Activated CD8-positive, alpha-beta T cell treated with anti-CD3 and anti-CD28 coated beads for 36 hours (primary cell): ENCODE results near the gene COL4A1. TPM values are rescaled to one million over a fixed set of nuclear protein-coding genes. Genes with fewer than 3 reads are reported as not detected.

Experiments used
- ATAC-seq: fragments of 200-7000 bp; cut with Tn5 transposase; one replicate; pipeline ENCODE4 v1.10.0; 2021; ENCODE audit warnings: mild to moderate bottlenecking, moderate library complexity
- CTCF ChIA-PET: fragments of 350-600 bp; sonication (Branson Sonifier 250); formaldehyde crosslinking; loops from one replicate; lab custom pipeline; 2021; ENCODE audit warnings: antibody characterized with exemption; lab: Charles Lee
- POLR2A ChIA-PET: fragments of 350-600 bp; sonication (Branson Sonifier 250); formaldehyde crosslinking; loops from one replicate; lab custom pipeline; 2021; ENCODE audit warnings: antibody characterized with exemption; lab: Charles Lee
- DNase-seq: peaks from one replicate; pipeline ENCODE4 v3.0.0-alpha.2; 2020
- H3K27ac Mint-ChIP-seq: one replicate; pipeline ENCODE4 v1.8.0; 2021; ENCODE audit warnings: mild to moderate bottlenecking, mixed read lengths
- H3K27me3 Mint-ChIP-seq: one replicate; pipeline ENCODE4 v1.8.0; 2021; ENCODE audit warnings: mixed read lengths
- H3K36me3 Mint-ChIP-seq: one replicate; pipeline ENCODE4 v1.8.0; 2021; ENCODE audit warnings: low read depth, mixed read lengths
- H3K4me1 Mint-ChIP-seq: one replicate; pipeline ENCODE4 v1.8.0; 2021; ENCODE audit warnings: low read depth, mixed read lengths
- H3K4me3 Mint-ChIP-seq: one replicate; pipeline ENCODE4 v1.8.0; 2021; ENCODE audit warnings: mild to moderate bottlenecking, moderate library complexity, mixed read lengths
- H3K9me3 Mint-ChIP-seq: one replicate; pipeline ENCODE4 v1.8.0; 2021; ENCODE audit warnings: mixed read lengths
- intact Hi-C: fragments of 100-400 bp; cut with micrococcal nuclease; formaldehyde crosslinking; loops from one replicate; pipeline ENCODE4 v1.10.0; 2022
- total RNA-seq, 2 experiments: library from RNA; stranded (reverse); gene quantifications; one replicate each; pipeline ENCODE4 v1.2.3, GENCODE V29; 2021
- TF ChIP-seq, protein P1 (sequence below): fragments of 200-600 bp; IDR thresholded peaks from one replicate; pipeline ENCODE4 v1.8.0; 2022; ENCODE audit warnings: antibody characterized with exemption, mild to moderate bottlenecking

Gene COL4A1
- total RNA-seq, 2 experiments from 2014 or later, result not detected

DNA sequence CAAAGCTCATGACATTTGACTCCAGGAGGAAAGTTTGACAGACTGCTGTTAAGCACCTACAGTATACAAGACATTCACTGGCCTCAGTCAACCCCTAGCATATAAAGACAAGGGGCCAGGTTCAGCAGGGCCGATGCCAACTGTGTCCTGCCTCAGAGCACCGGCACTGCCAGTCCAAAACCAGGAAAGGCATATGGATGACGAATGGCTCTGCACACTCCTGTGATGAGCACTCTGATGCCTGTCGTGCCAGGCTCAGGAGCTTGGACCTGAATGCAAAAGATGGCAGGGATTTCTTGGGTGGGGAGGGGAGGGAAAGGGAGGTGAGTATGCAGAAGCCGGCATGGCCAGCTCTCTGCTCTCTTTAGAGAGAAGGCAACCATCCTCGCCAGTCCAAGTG, 38.9 kb downstream of the COL4A1 start:
- ATAC-seq, result no peak
- CTCF ChIA-PET, result no interaction called here
- Mint-ChIP-seq H3K4me1 (no peaks in the 10 kb centered on the region), H3K27ac (no peak overlapping the region), H3K9me3 (no peaks in the 10 kb centered on the region), H3K36me3 (no peaks in the 10 kb centered on the region), H3K4me3 (no peak overlapping the region), H3K27me3 (peaks cover 14% of the 10 kb centered on the region)
- POLR2A ChIA-PET, result no interaction called here
- no peak for DNase-seq
- TF ChIP-seq, protein P1, sequence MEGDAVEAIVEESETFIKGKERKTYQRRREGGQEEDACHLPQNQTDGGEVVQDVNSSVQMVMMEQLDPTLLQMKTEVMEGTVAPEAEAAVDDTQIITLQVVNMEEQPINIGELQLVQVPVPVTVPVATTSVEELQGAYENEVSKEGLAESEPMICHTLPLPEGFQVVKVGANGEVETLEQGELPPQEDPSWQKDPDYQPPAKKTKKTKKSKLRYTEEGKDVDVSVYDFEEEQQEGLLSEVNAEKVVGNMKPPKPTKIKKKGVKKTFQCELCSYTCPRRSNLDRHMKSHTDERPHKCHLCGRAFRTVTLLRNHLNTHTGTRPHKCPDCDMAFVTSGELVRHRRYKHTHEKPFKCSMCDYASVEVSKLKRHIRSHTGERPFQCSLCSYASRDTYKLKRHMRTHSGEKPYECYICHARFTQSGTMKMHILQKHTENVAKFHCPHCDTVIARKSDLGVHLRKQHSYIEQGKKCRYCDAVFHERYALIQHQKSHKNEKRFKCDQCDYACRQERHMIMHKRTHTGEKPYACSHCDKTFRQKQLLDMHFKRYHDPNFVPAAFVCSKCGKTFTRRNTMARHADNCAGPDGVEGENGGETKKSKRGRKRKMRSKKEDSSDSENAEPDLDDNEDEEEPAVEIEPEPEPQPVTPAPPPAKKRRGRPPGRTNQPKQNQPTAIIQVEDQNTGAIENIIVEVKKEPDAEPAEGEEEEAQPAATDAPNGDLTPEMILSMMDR, result no peak
- intact Hi-C loops, result no loop called here

DNA sequence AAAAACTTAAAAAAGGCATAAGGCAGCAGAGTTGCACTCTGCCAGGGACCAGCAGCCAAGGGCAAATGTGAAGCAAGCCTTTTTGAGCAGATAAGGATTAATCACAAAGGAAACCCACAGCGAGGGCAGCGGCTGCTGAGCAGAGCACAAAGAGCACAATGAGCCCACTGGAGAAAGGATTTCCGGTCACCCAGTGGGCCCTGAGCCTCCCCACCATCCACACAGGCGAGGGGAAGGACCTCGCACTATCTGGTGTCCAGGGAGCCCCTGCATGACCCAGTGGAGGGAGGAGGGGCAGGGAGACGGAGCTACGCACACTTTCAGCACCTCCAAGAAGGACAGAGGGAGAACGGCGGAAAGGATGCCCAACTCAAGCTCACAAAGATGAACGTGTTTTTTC, 40.0 kb downstream of the COL4A1 start:
- H3K4me1 Mint-ChIP-seq, result no peaks in the 10 kb centered on the region
- intact Hi-C loops, result no loop called here
- TF ChIP-seq, protein P1, result no peak

DNA sequence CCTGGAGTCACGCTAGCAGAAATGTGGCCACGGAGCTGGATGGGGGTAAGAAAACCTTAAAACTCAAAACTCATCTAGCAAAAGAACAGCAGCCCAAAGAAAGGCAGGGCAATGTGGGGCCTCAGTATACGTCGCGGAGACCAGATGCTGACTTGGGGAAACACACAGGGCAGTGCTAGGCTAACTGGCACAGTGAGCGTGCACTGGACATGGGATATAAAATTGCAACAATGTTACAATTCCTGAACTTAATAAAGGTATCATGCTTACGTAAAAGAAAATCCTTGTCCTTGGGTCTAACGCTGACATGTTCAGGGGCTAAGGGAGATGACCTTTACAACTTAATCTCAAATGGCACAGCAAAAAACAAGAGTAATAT, 40.5 kb downstream of the COL4A1 start:
- no peak overlapping the region for H3K4me3 Mint-ChIP-seq
- H3K9me3 Mint-ChIP-seq, result no peaks in the 10 kb centered on the region
- H3K4me1 Mint-ChIP-seq, result no peaks in the 10 kb centered on the region
- POLR2A ChIA-PET, result no interaction called here
- no peak for ATAC-seq
- no peak for DNase-seq
- peaks cover 21% of the 10 kb centered on the region for H3K27me3 Mint-ChIP-seq
- H3K27ac Mint-ChIP-seq, result no peak overlapping the region
- CTCF ChIA-PET, result no interaction called here
- intact Hi-C loops, result no loop called here
- TF ChIP-seq, protein P1, result no peak
- H3K36me3 Mint-ChIP-seq, result no peaks in the 10 kb centered on the region

More for the DNA sequence above, 40.0 kb downstream of the COL4A1 start:
- Mint-ChIP-seq H3K36me3 (no peaks in the 10 kb centered on the region), H3K27me3 (peaks cover 18% of the 10 kb centered on the region), H3K27ac (no peak overlapping the region), H3K4me3 (no peak overlapping the region), H3K9me3 (no peaks in the 10 kb centered on the region)
- ATAC-seq, result no peak
- ChIA-PET POLR2A (interaction anchor here (0.6 kb wide), 1 partner anchor 24 kb away, joined by 4 read pairs; no protein-coding TSS in a partner anchor), CTCF (interaction anchor here (0.9 kb wide), 1 partner anchor 189 kb away, joined by 3 read pairs; no protein-coding TSS in a partner anchor)
- DNase-seq, result no peak

DNA sequence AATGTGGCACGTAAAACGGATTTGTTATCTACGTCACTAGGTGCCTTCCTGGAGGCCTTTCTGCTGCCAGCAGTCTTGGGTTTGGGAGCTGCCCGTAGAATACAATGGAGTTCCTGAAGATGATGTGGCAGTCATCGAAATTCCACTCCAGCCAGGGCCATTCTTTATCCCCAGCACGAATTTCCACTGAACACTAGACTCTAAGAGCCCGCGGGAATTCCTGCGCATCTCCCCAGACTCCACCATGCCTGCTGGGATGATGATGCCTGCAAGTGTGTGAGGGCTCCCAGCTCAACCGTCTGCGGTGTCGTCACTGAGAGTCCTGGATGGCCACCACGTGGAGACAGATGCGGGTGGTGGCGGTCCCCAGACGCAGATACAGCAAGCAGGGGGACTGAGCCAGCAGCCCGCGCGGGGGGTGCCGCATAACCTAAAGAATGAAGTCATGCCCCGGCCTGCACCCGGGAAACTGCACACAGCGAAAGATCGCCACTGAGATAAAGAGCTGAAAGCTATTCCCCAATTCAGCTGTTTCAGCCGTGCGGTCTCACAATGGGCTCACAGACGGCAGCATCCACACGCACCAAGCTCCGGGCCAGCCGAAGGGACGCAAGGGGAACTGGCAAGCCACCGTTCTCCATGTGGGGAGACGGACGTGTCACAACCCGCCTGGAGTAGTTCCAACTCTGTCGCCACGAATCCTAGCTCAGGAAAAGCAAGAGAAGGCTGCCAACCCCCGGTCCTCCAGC, 41.1 kb downstream of the COL4A1 start:
- intact Hi-C loops, result no loop called here
- Mint-ChIP-seq H3K9me3 (no peaks in the 10 kb centered on the region), H3K27me3 (peaks cover 19% of the 10 kb centered on the region), H3K4me3 (no peak overlapping the region), H3K27ac (no peak overlapping the region), H3K4me1 (no peaks in the 10 kb centered on the region), H3K36me3 (no peaks in the 10 kb centered on the region)
- TF ChIP-seq, protein P1, result no peak
- ChIA-PET CTCF (no interaction called here), POLR2A (no interaction called here)
- ATAC-seq (no peak), DNase-seq (no peak)

DNA sequence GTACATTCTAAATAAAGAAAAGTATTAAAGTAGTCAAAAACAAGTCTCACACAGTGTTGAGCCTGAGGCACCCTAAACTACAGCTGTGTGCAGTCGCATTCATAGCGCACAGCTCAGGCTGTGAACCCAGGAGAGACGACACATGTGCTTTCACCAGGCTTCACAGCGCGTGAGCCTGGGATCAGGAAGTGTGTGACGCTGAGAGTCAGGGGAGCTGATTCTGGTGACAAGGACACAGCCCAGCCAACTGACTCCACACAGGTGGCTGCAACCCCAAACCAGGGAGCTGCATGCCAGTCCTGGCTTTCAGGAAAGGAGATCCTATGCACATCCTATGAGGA, 41.6 kb downstream of the COL4A1 start:
- ChIA-PET CTCF (no interaction called here), POLR2A (no interaction called here)
- H3K27me3 Mint-ChIP-seq, result peaks cover 19% of the 10 kb centered on the region
- intact Hi-C loops, result no loop called here
- H3K36me3 Mint-ChIP-seq, result no peaks in the 10 kb centered on the region
- no peaks in the 10 kb centered on the region for H3K9me3 Mint-ChIP-seq
- no peak overlapping the region for H3K27ac Mint-ChIP-seq
- DNase-seq (no peak), ATAC-seq (no peak)
- no peaks in the 10 kb centered on the region for H3K4me1 Mint-ChIP-seq
- no peak overlapping the region for H3K4me3 Mint-ChIP-seq
- TF ChIP-seq, protein P1, result no peak
